GM12878 (cell line): Measurements from ENCODE around the gene STK11. TPM values are rescaled to one million over a fixed set of nuclear protein-coding genes. Genes with fewer than 3 reads are reported as not detected.

Experiments used
- ATAC-seq: fragments of 200-7000 bp; cut with Tn5 transposase; 3 replicates; pipeline ENCODE4 v1.9.1; 2020; ENCODE audit warnings: mild to moderate bottlenecking, moderate library complexity
- BruUV-seq: library from RNA; stranded (reverse); fragments of 400-500 nt; replicated peaks from 2 replicates; lab custom pipeline; 2021; lab: Mats Ljungman, UMichigan
- CTCF ChIA-PET: fragments of 300-600 bp; sonication (Branson Sonifier 250); formaldehyde crosslinking; extraction: SDS; loops from one replicate; lab custom pipeline; 2021; ENCODE audit warnings: inconsistent platforms; lab: Yijun Ruan, JAX
- POLR2A ChIA-PET: fragments of 350-600 bp; formaldehyde crosslinking; extraction: SDS; loops from one replicate; lab custom pipeline; 2021; ENCODE audit warnings: inconsistent platforms; lab: Charles Lee
- RAD21 ChIA-PET: fragments of 300-600 bp; sonication (Branson Sonifier 250); formaldehyde crosslinking; loops from one replicate; lab custom pipeline; 2023; ENCODE audit warnings: antibody characterized with exemption; ENCODE audit not compliant: unreplicated experiment; lab: Charles Lee
- SMC1A ChIA-PET: fragments of 300-600 bp; sonication (Branson Sonifier 250); formaldehyde crosslinking; loops from one replicate; lab custom pipeline; 2023; ENCODE audit not compliant: unreplicated experiment, uncharacterized antibody; lab: Charles Lee
- DNase-seq: peaks from one replicate; pipeline ENCODE4 v3.0.0-alpha.2; 2011; ENCODE audit warnings: low read depth, low spot score
- FAIRE-seq: peaks from 3 replicates; lab custom pipeline; 2011; peaks lifted over from hg19 to GRCh38; lab: Jason Lieb, UNC
- H2AFZ ChIP-seq: 2 replicates; pipeline ENCODE4 v1.6.0; 2011; ENCODE audit warnings: low read depth, low read length, control low read depth; ENCODE audit not compliant: control insufficient read depth
- H3K27ac ChIP-seq: 2 replicates; pipeline ENCODE4 v1.5.1; 2011; ENCODE audit warnings: control low read depth; ENCODE audit not compliant: control insufficient read depth, insufficient read depth
- H3K27me3 ChIP-seq, 2 experiments: replicated peaks in 1 of 2; 2 replicates each; pipeline versions ENCODE4 v1.6.0 to v1.6.1; 2011; ENCODE audit warnings: low read length in 1 of 2; ENCODE audit not compliant: control insufficient read depth in 2 of 2, insufficient read depth in 2 of 2
- H3K36me3 ChIP-seq, 2 experiments: 2 replicates each; pipeline ENCODE4 v1.5.1; 2011; ENCODE audit warnings: low read length in 1 of 2; ENCODE audit not compliant: control insufficient read depth in 2 of 2, insufficient read depth in 2 of 2
- H3K4me1 ChIP-seq: 2 replicates; pipeline ENCODE4 v1.6.1; 2011; ENCODE audit warnings: mild to moderate bottlenecking, low read length, moderate library complexity, mixed read lengths; ENCODE audit not compliant: control insufficient read depth, insufficient read depth
- H3K4me2 ChIP-seq: 2 replicates; pipeline ENCODE4 v1.6.0; 2011; ENCODE audit warnings: control low read depth; ENCODE audit not compliant: control insufficient read depth, insufficient read depth
- H3K4me3 ChIP-seq: fragments of 200-600 bp; sonication (generic); 2 replicates; pipeline ENCODE4 v1.5.1; 2016
- H3K79me2 ChIP-seq: 2 replicates; pipeline ENCODE4 v1.6.0; 2011; ENCODE audit warnings: low read length; ENCODE audit not compliant: control insufficient read depth, insufficient read depth
- H3K9ac ChIP-seq: 2 replicates; pipeline ENCODE4 v1.8.0; 2011; ENCODE audit warnings: low read length, control low read depth, mixed read lengths; ENCODE audit not compliant: control insufficient read depth, insufficient read depth
- H3K9me3 ChIP-seq: replicated peaks from 3 replicates; pipeline ENCODE4 v1.5.1; 2011; ENCODE audit warnings: mild to moderate bottlenecking, low read length; ENCODE audit not compliant: control insufficient read depth, insufficient read depth
- H4K20me1 ChIP-seq: 2 replicates; pipeline ENCODE4 v1.6.0; 2011; ENCODE audit not compliant: control insufficient read depth, insufficient read depth
- ATF2 ChIP-seq: IDR thresholded peaks from 2 replicates; pipeline ENCODE4 v1.6.1; 2012; ENCODE audit warnings: low read length, inconsistent platforms
- ATF3 ChIP-seq: IDR thresholded peaks from 2 replicates; pipeline ENCODE4 v1.6.1; 2011; ENCODE audit warnings: low read depth, mild to moderate bottlenecking, low read length, moderate library complexity, borderline replicate concordance; ENCODE audit errors: extremely low read depth
- BHLHE40 ChIP-seq, 2 experiments: fragments of 450-650 bp in 1 of 2; IDR thresholded peaks; 2 replicates each; pipeline ENCODE4 v1.6.1; 2011 to 2017; ENCODE audit warnings: low read depth in 2 of 2, borderline replicate concordance in 1 of 2, improper control_type of control experiment in 1 of 2, low read length in 1 of 2, mild to moderate bottlenecking in 1 of 2
- ETV6 ChIP-seq, 2 experiments: fragments of 450-650 bp in 1 of 2; IDR thresholded peaks in 1 of 2; conservative IDR thresholded peaks in 1 of 2; 2 replicates each; pipeline ENCODE4 v1.6.1; 2014; ENCODE audit warnings: antibody characterized with exemption in 1 of 2, borderline replicate concordance in 1 of 2, low read depth in 1 of 2, mild to moderate bottlenecking in 1 of 2, moderate library complexity in 1 of 2
- GABPA ChIP-seq: IDR thresholded peaks from 2 replicates; pipeline ENCODE4 v1.6.1; 2014; ENCODE audit warnings: antibody characterized with exemption, low read depth, mild to moderate bottlenecking, inconsistent platforms
- JUND ChIP-seq: IDR thresholded peaks from 2 replicates; pipeline ENCODE4 v1.6.1; 2012; ENCODE audit warnings: low read depth, mild to moderate bottlenecking, low read length, improper control_type of control experiment, moderate library complexity
- MTA2 ChIP-seq: fragments of 450-650 bp; IDR thresholded peaks from 2 replicates; pipeline ENCODE4 v1.6.1; 2016; ENCODE audit warnings: low read depth, mild to moderate bottlenecking, moderate library complexity
- NR2C1 ChIP-seq: fragments of 450-650 bp; IDR thresholded peaks from 2 replicates; pipeline ENCODE4 v1.6.1; 2017; ENCODE audit warnings: antibody characterized with exemption, mild to moderate bottlenecking, moderate library complexity
- RBBP5 ChIP-seq: fragments of 200-600 bp; sonication (generic); conservative IDR thresholded peaks from 2 replicates; pipeline ENCODE4 v1.6.1; 2016
- ZBED1 ChIP-seq: IDR thresholded peaks from 2 replicates; pipeline ENCODE4 v1.6.1; 2016; ENCODE audit warnings: borderline replicate concordance
- ZBTB11 ChIP-seq: fragments of 450-650 bp; formaldehyde crosslinking; IDR thresholded peaks from 2 replicates; pipeline ENCODE4 v1.5.0; 2022; ENCODE audit warnings: mild to moderate bottlenecking, missing genetic modification characterization
- ZNF24 ChIP-seq: fragments of 450-650 bp; IDR thresholded peaks from 2 replicates; pipeline ENCODE4 v1.6.1; 2017; ENCODE audit warnings: antibody characterized with exemption, mild to moderate bottlenecking
- whole genome bisulfite sequencing: methylation state at CpG from one replicate; pipeline ENCODE4 v1.1.6; 2016; ENCODE audit warnings: low lambda C conversion rate; ENCODE audit not compliant: insufficient replicate concordance, insufficient coverage; ENCODE audit errors: missing lambda C conversion rate; 5-methylcytosine and 5-hydroxymethylcytosine counted together
- in situ Hi-C: fragments of 300-500 bp; cut with MboI; formaldehyde crosslinking; loops from 9 replicates; pipeline ENCODE4 v1.14.3; 2018; ENCODE audit warnings: mixed read lengths
- intact Hi-C: fragments of 100-400 bp; cut with micrococcal nuclease; formaldehyde crosslinking; loops from one replicate; pipeline ENCODE4 v1.14.2; 2022; ENCODE audit not compliant: unreplicated experiment
- polyA plus RNA-seq, 11 experiments: library from polyadenylated mRNA; depleted of rRNA in 4 of 11; unstranded in 6 of 11; stranded (reverse) in 5 of 11; fragments of >200 nt; fragmentation: Nextera tagmentation in 4 of 11; fragmentation: Illumina TruSeq in 1 of 11; extraction: Ambion mirVana in 4 of 11; extraction: Trizol in 1 of 11; gene quantifications; 1 replicate in 1 of 11; 2 replicates in 10 of 11; pipeline versions ENCODE4 v1.2.1 to v1.2.3, GENCODE V29; 2011 to 2016; ENCODE audit warnings: inconsistent platforms in 2 of 11, missing spikeins in 2 of 11, low read depth in 1 of 11
- total RNA-seq, 4 experiments: library from RNA; depleted of rRNA in 3 of 4; stranded (reverse); fragments of >200 nt in 3 of 4; fragmentation: Illumina TruSeq in 1 of 4; extraction: Trizol in 1 of 4; gene quantifications; 2 replicates each; pipeline versions ENCODE4 v1.2.1 to v1.2.3, GENCODE V29; 2013 to 2021

Gene STK11
- total and polyA plus RNA-seq, 10 of the 15 experiments (the other 5 are each of a cell fraction or from before 2014, with no cell fraction given): 0.33 to 71.0 (median 23.8) TPM

- ATAC-seq (no peak), DNase-seq (no peak), FAIRE-seq (no peak)
- Histone ChIP-seq H3K27me3 (no peaks in the 10 kb centered on the region), H2AFZ (no peak overlapping the region), H3K4me2 (no peak overlapping the region), H4K20me1 (no peaks in the 10 kb centered on the region), H3K36me3 (no peaks in the 10 kb centered on the region), H3K4me1 (peaks cover 31% of the 10 kb centered on the region), H3K4me3 (no peak overlapping the region), H3K9ac (no peak overlapping the region), H3K9me3 (no peaks in the 10 kb centered on the region), H3K27ac (no peak overlapping the region), H3K79me2 (no peaks in the 10 kb centered on the region)
- ChIA-PET RAD21 (no interaction called here), POLR2A (interaction anchor here (1.2 kb wide), 2 partner anchors 10 to 79 kb away, joined by 3 to 4 read pairs; no protein-coding TSS in a partner anchor), CTCF (interaction anchor here (1.3 kb wide), 1 partner anchor 69 kb away, joined by 4 read pairs; no protein-coding TSS in a partner anchor), SMC1A (no interaction called here)
- in situ Hi-C loops: no loop called here
- BruUV-seq: no TSS peak
- no peak for TF ChIP-seq ZBTB11 (CRISPR knock-in tag)
- no peak for TF ChIP-seq BHLHE40 (IDR thresholded peaks at IDR 0.05; ENCODE audit: borderline replicate concordance in 1 of 2, low read depth in 2 of 2, low read length in 1 of 2)
- no peak for TF ChIP-seq RBBP5
- TF ChIP-seq NR2C1: no peak
- TF ChIP-seq ZNF24: no peak
- no peak for TF ChIP-seq MTA2
- no peak for TF ChIP-seq ATF2
- TF ChIP-seq JUND: no peak
- TF ChIP-seq GABPA: no peak
- TF ChIP-seq ATF3: no peak
- no peak for TF ChIP-seq ZBED1
- no peak for TF ChIP-seq ETV6 (conservative IDR thresholded peaks at IDR 0.05 in 1 of 2, IDR thresholded peaks at IDR 0.05 in 1 of 2; ENCODE audit: borderline replicate concordance in 1 of 2, low read depth in 1 of 2)
- intact Hi-C loops: loop anchor here (5.0 kb wide), 1 partner anchor 80 kb away; the partner anchor contains the start of gene GPX4
- 90% methylated on average over 9 of the region's 10 CpGs for WGBS
These were observed 23.5 kb upstream of the STK11 start for GRCh38 chr19:1182068-1182467.
